ENCODE measurements around the gene ZC3H12C.
"Not testable (repeated sequence)": the region's sequence is repeated elsewhere in the genome, so short reads cannot be mapped to it uniquely, and the experiment has no call there.

ZC3H12C gene

DNA sequence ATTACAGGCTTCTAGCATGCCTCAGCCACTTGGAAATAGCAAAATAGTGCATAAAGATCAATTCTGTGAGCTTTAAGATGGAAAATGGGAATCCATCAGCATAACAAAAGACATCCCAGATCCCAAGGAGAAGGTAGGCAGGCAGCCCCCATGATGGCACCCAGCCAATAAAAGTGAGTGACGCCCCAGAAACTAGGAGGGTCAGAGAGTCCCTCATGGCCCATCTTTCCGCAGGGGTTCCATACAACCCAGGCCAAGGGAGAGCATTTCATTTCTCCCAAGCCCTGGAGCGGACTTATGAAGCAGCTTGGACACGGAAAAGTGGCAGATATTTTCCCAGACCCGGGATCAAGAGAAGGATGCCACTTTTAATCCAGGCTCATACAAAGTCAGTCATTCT is 93.3 kb downstream of the ZC3H12C start:
- DNase-seq: no peak

DNA sequence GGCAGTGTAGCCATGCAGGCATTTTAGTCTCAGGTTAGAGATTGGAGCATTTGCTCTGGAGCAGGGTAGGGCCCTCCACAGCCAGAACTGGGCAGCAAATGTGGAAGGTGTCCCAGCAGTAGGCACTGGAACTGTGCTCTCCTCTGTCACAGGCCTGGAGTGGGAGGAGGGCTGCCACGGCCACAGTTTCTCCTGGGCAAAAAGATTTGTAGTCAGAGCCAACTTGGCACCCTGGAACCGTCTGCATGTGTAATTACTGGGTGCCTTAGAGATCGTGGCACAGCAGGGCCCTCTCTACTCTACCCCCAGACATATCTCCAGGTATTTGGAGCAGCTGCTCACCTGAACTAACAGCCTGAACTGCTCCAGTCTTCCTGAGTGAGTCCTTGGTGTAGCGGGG is 93.7 kb downstream of the ZC3H12C start:
- DNase-seq: no peak

DNA sequence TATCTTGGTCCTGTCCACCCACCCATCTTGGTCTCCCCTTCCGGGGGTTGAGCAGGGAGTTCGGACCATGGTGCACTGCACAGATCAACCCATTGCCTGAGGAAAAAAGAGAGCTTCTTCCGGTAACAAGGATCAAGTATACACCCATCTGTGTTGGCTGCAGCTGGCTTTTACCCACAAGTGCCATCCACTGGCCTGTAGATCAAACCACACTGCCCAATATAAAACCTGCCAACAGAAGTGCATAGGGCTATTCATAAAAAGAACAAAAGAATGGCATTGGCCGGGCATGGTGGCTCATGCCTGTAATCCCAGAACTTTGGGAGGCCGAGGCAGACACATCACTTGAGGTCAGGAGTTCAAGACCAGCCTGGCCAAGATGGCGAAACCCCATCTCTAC is 94.5 kb downstream of the ZC3H12C start:
- no peak for DNase-seq

DNA sequence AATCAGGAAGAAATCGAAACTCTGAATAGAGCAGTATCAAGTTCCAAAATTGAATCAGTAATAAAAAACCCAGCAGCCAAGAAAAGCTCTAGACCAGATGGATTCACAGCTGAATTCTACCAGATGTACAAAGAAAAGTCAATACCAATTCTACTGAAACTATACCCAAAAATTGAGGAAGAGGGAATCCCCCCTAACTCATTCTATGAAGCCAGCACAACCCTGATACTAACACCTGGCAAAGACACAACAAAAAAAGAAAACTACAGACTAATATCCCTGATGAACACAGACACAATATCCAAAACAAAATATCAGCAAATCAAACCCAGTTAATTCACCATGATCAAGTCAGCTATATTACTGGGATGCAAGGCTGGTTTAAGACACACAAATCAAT is 97.7 kb downstream of the ZC3H12C start:
- DNase-seq: no peak

DNA sequence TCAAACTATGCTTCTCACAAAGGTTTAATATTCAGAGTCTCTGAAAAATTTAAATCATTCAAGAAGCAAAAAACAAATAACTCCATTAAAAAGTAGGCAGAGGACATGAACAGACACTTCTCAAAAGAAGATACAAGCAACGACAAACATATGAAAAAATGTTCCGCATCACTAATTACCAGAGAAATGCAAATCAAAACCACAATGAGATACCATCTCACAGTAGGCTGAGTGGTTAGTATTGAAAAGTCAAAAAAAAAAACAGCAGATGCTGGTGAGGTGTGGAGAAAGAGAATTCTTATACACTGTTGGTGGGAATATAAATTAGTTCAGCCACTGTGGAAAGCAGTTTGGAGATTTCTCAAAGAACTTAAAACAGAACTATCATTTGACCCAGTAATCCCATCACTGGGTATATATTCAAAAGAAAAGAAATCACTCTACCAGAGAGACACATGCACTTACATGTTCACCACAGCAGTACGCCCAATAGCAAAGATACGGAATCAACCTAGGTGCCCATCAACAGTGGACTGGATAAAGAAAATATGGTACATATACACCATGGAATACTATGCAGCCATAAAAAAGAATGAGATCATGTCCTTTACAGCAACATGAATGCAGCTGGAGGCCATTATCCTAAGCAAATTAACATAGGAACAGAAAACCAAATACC is 99.6 kb downstream of the ZC3H12C start:
- not testable (repeated sequence) for DNase-seq

DNA sequence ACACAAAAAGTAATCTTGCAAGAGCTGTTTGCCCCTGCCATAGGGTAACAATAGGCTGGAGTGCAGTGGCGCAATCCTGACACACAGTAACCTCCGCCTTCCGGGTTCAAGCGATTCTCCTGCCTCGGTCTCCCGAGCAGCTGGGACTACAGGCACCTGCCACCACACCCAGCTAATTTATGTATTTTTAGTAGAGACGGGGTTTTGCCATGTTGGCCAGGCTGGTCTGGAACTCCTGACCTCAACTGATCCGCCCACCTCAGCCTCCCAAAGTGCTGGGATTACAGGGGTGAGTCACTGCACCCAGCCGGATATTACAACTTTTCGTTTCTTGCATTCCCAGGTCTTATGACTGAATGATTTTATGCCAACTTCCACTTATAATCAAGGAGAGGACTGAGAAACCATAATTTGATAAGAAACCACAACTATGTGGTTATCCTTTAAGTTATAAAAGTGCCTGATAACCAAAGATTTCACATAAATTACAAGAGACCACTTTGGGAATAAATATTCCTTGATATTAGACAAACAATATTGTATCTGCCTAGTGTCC is 101.1 kb downstream of the ZC3H12C start:
- not testable (repeated sequence) for DNase-seq

DNA sequence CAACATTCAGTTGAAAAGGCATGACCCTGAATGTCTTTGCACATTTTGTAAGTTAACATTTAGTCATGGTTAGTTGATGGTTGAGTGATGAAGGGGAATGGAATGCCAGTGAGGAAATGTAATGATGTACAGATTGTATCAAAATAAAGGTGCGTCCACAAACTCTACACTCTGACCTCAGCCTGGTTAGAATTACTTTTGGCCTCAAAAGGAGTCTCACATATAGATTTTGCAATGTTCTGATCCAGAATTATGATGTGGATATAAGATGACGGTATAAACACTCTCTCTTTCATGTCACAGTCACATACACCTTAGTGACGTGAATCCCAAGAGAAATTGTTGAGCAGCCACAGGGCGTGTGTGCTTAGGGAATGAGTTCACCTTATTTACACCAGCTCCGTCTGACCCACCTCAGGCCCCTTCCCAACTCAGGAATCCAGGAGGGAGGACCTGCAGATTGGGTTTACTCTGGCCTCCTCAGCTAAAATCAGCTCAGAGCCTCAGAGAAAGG is 103.1 kb downstream of the ZC3H12C start:
- DNase-seq: no peak

DNA sequence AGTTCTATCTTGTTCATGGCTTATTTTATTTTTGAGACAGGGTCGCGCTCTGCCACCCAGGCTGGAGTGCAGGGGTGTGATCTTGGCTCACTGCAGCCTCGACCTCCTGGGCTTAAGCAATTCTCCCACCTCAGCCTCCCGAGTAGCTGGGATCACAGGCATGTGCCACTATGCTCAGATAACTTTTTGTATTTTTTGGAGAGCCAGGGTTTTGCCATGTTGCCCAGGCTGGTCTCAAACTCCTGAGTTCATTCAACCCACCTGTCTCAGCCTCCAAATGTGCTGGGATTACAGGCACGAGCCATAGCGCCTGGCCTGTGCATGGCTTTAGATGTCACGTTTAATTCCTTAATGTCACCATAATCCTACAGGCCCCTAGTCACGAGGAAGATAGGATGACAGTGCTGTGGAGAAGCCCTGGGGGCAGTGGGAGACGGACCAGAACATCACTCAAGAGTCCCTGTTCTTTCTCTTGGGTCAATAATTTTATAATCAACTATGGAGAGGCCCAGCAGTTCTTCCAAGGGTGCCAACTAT is 103.8 kb downstream of the ZC3H12C start:
- DNase-seq: no peak

DNA sequence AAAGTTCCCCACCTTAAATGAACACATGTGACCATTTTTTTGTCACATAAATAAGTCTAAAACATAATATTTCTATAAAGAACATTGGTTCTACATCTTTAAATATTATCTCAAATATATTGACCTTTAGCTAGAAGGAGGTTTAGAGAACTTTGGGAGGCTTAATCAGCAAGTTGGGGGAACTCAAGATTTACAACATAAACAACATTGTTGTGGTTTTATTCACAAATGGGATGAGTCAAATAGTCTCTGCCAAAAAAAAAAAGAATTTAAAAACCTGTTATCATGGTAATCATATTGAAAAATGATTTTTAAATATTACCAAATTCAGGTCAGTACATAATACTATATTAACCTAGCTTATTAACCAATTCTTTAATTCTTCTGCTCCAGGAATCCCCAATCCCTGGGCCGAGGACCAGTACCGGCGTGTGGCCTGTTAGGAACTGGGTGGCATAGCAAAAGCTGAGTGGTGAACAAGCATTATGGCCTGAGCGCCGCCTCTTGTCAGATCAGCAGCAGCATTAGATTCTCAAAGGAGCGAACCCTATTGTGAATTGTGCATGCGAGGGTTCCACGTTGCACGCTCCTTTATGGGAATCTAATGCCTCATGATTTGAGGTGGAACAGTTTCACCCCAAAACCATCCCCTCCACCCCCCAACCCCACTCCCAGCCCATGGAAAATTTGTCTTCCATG is 105.0 kb downstream of the ZC3H12C start:
- DNase-seq: no peak

DNA sequence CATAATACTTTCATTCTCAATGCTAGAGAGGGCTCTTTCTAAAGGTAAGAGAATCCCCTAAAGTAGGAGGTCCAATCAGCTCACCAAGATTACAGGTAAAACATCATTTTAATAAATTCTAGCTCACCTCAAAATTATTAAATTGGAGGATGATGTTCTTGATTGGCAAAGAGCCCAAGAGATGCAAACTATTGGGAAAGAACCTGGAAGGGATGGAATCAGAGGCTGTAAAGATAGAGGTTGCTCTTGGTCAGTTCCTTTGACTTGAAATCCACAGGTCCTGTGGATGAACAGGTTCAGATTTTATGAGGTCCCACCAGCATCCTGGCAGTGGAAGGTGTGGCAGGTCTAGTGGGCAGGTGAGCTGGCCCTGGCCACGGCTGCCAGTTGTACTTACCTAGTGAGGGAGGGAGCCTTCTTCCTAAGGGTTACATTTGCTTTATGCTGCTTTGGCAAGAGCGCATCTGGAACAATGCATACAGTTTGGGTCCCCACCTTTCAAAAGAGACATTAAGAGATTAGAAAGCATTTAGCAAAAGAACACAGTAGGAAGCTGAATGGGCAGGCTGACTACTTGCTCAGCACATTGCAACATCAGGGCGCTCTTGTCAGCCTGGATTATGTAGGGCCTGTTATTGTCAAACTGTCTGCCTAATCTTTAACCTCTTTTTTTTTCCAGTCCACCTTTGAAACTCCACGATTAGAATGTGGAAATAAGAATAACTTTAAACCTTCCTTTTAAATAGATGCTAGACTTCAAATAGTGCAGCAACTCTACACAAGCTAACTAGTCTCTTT is 106.2 kb downstream of the ZC3H12C start:
- no peak for DNase-seq

DNA sequence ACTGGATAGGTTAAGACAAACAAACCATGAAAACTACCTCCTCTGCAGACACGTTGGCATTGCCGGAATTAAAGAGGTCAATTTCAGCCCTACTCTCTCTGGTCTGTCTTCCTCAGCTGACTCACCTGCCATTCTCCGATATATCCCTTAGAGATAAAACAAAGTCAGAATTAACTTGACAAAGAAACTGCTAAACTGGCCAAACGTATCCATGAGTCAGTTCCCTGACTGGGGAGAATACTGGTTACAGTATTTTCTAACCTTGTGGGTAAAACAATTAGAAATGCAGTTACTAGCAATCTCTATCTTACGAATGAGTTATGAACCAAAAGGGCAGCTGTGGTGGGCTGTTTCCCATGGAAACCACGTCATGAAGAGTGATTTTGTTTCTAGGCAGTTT is 107.0 kb downstream of the ZC3H12C start:
- DNase-seq: no peak

DNA sequence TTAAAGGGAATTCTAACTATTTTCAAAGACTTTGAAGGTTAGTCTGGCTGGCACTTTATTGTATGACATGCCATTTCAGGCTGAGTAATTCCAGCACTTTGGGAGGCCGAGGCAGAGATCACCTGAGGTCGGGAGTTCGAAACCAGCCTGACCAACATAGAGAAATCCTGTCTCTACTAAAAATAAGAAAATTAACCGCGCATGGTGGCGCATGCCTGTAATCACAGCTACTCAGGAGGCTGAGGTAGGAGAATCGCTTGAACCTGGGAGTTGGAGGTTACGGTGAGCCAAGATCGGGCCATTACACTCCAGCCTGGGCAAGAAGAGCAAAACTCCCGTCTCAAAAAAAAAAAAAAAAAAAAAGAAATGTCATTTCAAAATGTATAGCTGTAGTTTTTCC is 107.6 kb downstream of the ZC3H12C start:
- DNase-seq: no peak

DNA sequence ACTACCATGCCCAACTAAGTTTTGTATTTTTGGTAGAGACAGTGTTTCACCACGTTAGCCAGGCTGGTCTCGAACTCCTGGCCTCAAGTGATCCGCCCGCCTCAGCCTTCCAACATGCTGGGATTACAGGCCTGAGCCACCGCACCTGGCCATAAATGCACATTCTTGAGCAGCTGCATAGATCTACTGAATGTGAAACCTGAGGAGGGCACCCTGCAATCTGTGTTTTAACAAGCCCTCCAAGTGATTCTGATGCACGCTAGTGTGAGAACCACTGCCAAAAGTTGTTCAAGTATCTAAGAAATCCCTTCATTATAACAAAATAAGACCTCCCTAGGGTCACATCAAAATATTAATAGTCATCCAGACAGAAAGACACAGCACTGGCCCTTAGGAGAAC is 113.9 kb downstream of the ZC3H12C start:
- peak; percentile 6 to 27 for DNase-seq

DNA sequence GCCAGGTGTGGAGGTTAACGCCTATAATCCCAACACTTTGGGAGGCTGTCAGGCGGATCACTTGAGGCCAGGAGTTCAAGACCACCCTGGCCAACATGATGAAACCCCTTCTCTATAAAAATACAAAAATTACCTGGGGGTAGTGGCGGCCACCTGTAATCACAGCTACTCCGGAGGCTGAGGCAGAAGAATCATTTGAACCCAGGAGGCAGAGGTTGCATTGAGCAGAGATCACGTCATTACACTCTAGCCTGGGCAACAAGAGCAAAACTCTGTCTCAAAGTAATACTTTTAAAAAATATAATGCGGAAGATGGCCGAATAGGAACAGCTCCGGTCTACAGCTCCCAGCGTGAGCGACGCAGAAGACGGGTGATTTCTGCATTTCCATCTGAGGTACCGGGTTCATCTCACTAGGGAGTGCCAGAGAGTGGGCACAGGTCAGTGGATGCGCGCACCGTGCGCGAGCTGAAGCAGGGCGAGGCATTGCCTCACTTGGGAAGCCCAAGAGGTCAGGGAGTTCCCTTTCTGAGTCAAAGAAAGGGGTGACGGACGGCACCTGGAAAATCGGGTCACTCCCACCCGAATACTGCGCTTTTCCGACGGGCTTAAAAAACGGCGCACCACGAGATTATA is 115.6 kb downstream of the ZC3H12C start:
- DNase-seq: peak in 1 of 2 experiments; percentile 3

DNA sequence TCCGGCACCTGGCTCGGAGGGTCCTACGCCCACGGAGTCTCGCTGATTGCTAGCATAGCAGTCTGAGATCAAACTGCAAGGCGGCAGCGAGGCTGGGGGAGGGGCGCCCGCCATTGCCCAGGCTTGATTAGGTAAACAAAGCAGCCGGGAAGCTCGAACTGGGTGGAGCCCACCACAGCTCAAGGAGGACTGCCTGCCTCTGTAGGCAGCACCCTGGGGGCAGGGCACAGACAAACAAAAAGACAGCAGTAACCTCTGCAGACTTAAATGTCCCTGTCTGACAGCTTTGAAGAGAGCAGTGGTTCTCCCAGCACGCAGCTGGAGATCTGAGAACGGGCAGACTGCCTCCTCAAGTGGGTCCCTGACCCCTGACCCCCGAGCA is 116.1 kb downstream of the ZC3H12C start:
- not testable (repeated sequence) for DNase-seq

DNA sequence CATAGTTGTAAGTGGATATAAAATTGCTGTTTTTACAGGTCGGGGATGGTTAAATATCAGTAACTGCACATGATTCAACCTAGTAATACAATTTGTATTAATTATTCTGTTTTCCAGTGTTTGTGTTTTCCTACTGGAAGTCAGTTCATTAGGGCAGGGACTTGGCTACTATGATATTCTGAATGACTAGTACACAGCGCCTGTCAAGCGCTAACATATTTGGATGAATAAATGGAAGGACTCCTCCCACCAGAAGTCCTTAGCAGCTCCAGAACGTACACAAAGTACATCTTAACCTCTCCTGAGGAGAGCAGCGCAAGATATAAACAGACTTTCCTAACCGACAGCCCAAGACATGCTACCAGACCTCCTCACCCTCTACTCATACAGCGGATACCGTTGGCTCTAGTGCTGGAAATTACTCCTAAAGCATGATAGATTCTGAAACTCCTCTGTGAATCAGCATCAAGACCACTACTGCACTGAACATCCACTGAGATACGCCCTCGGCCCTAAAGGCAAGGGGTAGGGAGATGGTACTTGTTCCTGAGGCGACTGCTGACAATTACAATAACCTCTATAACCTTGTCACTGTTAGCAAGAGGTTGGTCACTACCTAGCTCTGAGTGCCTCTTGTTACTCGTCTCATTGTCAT is 124.2 kb downstream of the ZC3H12C start:
- no peak for DNase-seq

DNA sequence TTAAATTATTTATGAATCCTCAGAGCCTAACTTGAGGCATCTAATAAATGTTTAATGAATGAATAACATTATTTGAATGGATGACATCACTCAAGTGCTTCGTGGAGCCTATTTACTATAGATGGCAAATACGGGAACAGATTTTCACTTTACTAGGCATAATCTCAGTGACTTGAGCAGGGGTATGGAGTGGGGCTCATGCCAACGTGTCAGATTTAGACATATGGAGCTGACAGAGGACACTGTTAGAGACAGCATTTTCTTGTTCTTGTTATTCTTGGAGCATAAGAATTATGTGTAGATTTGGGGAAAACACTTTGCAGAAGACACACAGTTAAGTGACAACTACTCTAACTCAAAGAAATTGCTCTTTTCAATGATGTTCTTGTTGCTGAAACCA is 124.7 kb downstream of the ZC3H12C start:
- no peak for DNase-seq

DNA sequence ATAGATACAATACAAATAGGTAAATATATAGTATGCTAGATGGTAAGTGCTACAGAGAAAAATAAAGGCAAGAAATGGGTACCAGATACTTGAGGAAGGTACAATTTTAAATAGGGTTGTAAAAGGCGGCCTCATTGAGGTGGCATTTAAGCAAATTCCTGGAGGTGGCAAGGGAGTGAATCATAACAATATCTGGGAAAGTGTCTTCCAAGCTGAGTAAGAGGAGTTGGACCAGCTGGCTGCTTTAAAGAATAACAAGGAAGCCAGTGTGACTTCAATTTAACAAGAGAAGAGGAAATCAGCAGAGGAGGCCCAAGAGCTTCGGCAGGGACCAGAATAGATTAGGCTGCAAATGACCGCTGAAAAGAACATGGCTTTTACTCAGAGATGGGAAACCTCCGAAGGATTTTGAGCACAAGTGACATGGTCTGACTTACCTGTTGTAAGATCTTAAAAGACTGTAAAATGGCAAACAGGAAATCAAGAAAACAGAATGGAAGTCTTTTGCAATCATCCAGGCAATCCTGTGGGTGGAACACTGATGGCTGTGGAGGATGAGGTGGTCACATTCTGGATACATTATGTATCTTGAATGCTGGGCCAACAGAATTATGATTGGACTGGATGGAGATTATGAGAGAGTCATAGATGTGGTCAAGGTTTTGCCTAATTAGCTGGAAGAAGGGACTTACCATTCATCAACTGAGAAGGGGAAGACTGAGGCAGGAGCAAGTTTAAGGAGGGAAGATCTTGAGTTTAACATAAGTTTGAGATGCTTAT is 126.0 kb downstream of the ZC3H12C start:
- DNase-seq: no peak

Measured in SHP77 (cell line).